HG02870 (cell line): ENCODE data around the gene ELK1.
A peak's percentile ranks its signal among the peaks of the same experiment; 100 is the strongest.
"Not testable (repeated sequence)": the region's sequence is repeated elsewhere in the genome, so short reads cannot be mapped to it uniquely, and the experiment has no call there.

Source experiments
- ATAC-seq: cut with Tn5 transposase; IDR thresholded peaks from one replicate; pipeline ENCODE4 v1.9.1; 2021; ENCODE audit warnings: mild to moderate bottlenecking, moderate library complexity; ENCODE audit not compliant: unreplicated experiment

Gene ELK1

GRCh38 chrX:47650164-47651042 is at the start of gene ELK1:
ELK1 (minus strand) TSS chrX:47650563; CDS start chrX:47641441, 9,122 bp downstream.
- ATAC-seq = peak; percentile 83

- ATAC-seq = no peak
These were observed 46.8 kb upstream of the ELK1 start for GRCh38 chrX:47697181-47697580.

GRCh38 chrX:47690175-47690574 is 39.8 kb upstream of the ELK1 start:
- no peak for ATAC-seq

- ATAC-seq = no peak
These were observed 36.9 kb upstream of the ELK1 start for GRCh38 chrX:47687263-47687662.

- ATAC-seq = no peak
These were observed 33.5 kb upstream of the ELK1 start for GRCh38 chrX:47683829-47684205.

- ATAC-seq = no peak
These were observed 32.9 kb upstream of the ELK1 start for GRCh38 chrX:47683184-47683828.

- ATAC-seq = not testable (repeated sequence)
These were observed 25.8 kb upstream of the ELK1 start for GRCh38 chrX:47675959-47676859.

GRCh38 chrX:47674776-47675175 is 24.4 kb upstream of the ELK1 start:
- ATAC-seq = no peak

GRCh38 chrX:47665797-47666196 is 15.4 kb upstream of the ELK1 start:
- ATAC-seq = not testable (repeated sequence)

- ATAC-seq = no peak
These were observed 14.4 kb upstream of the ELK1 start for GRCh38 chrX:47664737-47665136.

- no peak for ATAC-seq
These were observed 11.8 kb upstream of the ELK1 start for GRCh38 chrX:47662144-47662657.

GRCh38 chrX:47661539-47661938 is 11.2 kb upstream of the ELK1 start:
- no peak for ATAC-seq

GRCh38 chrX:47659421-47659726 is 9.0 kb upstream of the ELK1 start:
- no peak for ATAC-seq

GRCh38 chrX:47658684-47659420 is 8.5 kb upstream of the ELK1 start, which contains the start of gene UXT:
UXT (minus strand) TSS chrX:47659180; CDS start chrX:47658927, 253 bp downstream.
- ATAC-seq = peak; percentile 76

- no peak for ATAC-seq
These were observed 7.9 kb upstream of the ELK1 start for GRCh38 chrX:47658301-47658683.

- ATAC-seq = no peak
These were observed 911 bp upstream of the ELK1 start for GRCh38 chrX:47651043-47651905.

GRCh38 chrX:47649781-47650163 is 591 bp downstream of the ELK1 start:
- ATAC-seq = no peak

GRCh38 chrX:47649271-47649670 is 1.1 kb downstream of the ELK1 start:
- ATAC-seq = no peak

GRCh38 chrX:47648376-47648775 is 2.0 kb downstream of the ELK1 start:
- ATAC-seq = no peak

- no peak for ATAC-seq
These were observed 3.7 kb downstream of the ELK1 start for GRCh38 chrX:47646636-47647035.
